ENCODE results near the gene ALDH4A1. TPM values are rescaled to one million over a fixed set of nuclear protein-coding genes. Genes with fewer than 3 reads are reported as not detected.

ALDH4A1 gene
- total RNA-seq, 4 donors from 2014 or later: 22.2 to 96.8 (median 67.3) TPM

DNA sequence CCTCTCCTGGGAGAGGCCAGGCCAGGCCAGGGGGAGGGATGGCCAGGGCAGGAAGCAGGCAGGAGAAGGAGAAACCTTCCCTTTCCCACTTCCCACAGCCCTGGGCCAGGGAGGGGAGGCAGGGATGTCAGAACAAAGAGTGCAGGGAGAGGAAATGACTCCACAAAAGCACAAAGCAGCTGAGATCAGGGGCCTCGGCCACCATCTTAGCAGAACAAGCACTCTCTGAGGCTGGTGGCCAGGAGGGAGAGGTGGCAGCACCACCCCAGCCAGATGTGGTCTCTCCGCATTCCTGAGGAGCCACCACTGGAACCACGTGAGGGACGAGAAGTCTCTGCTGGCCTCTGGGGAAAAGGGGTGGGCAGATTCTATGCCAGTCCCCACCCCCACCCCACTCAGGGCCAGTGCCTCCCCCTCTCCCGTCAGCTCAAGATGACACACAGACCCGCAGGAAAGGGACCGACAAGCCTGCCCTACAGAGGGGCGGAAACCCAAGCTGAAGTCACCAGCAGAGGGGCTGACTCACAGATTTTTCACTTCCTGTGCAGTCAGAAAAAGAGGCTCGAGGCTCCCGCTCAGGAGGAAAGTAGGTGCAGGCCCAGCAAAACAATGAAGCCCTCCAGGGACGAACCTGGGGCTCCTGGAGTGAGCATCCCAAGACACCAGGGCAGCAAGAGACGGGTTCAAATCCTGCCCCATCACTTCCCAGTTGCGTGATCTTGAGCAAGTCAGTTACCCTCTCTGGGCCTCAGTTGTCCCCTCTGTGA lies 24.1 kb upstream of the ALDH4A1 start:
- ATAC-seq (ENCODE audit: low FRiP score) (peak; percentile 41), DNase-seq (ENCODE audit: low spot score) (peak; percentile 39)
- TF ChIP-seq, protein P1, sequence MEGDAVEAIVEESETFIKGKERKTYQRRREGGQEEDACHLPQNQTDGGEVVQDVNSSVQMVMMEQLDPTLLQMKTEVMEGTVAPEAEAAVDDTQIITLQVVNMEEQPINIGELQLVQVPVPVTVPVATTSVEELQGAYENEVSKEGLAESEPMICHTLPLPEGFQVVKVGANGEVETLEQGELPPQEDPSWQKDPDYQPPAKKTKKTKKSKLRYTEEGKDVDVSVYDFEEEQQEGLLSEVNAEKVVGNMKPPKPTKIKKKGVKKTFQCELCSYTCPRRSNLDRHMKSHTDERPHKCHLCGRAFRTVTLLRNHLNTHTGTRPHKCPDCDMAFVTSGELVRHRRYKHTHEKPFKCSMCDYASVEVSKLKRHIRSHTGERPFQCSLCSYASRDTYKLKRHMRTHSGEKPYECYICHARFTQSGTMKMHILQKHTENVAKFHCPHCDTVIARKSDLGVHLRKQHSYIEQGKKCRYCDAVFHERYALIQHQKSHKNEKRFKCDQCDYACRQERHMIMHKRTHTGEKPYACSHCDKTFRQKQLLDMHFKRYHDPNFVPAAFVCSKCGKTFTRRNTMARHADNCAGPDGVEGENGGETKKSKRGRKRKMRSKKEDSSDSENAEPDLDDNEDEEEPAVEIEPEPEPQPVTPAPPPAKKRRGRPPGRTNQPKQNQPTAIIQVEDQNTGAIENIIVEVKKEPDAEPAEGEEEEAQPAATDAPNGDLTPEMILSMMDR (IDR thresholded peaks at IDR 0.05): no peak

DNA sequence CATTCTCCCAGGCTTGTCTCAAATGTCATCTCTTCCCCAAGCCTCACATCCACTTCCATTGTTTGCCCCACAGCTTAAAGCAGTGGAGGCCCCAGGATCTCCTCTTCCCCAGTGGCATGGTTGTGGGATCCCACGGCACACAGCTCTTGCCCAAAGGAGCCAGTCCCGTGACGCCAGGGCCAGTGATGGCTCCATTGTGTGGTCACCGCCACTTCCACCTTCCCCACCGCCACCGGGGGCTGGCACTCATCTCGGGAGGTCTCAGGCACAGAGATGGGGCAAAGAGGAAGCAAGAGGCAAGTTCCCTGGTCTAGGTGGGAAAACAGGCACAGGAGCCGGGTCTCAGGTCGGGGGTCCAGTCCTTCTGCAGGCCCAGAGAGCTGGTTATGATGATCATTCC lies 22.9 kb upstream of the ALDH4A1 start:
- no peak for ATAC-seq (ENCODE audit: low FRiP score)
- TF ChIP-seq, protein P1 (IDR thresholded peaks at IDR 0.05): no peak

DNA sequence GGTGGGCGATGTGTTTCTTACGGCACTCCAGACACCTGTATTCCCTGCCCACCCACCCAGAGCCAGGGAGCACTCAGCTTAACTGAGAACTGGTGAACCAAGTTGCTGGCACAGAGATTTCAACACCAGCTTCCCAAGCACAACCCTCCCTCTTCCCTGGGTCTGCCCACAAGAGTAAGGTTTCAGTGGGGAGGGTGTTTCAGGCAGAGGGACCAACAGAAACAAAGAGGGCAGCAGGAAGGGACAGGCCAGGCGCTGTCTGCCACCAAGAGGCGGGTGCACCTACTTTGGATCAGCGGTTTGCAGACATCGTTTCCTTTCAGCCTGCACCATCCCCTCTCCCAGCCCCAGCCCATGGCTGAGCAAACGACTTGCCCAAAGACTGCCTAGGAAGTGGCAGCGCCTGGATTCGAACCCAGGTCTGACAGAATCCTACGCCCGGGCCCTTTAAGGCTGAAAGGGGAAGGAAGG lies 21.9 kb upstream of the ALDH4A1 start:
- TF ChIP-seq, protein P1 (IDR thresholded peaks at IDR 0.05): no peak
- ATAC-seq (ENCODE audit: low FRiP score) (no peak), DNase-seq (ENCODE audit: low spot score) (no peak)

More for the DNA sequence above, 22.9 kb upstream of the ALDH4A1 start:
- no peak for DNase-seq (ENCODE audit: low spot score)

DNA sequence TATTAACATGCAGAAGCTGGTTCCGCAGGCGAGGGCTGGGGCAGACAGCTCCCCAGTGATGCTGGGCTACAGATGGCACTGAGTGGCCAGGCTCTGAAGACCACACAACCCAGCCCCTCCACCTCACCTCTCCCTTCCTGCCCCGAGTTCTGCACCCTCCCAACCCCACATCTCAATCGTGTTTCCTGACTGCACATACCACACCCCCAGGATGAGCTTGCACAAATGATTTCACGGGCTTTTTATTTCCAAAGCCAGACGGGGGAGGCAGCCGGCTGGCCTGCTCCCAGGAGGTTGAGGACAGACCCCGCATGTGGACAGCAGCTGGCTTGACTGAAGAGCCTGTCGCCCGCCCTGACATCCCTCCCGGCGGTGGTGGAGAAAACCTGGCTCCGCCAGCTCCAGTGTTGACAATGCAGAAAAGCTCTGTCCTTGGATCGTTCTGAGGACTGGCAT lies 21.4 kb upstream of the ALDH4A1 start:
- ATAC-seq (ENCODE audit: low FRiP score) (no peak), DNase-seq (ENCODE audit: low spot score) (no peak)
- TF ChIP-seq, protein P1 (IDR thresholded peaks at IDR 0.05): no peak

DNA sequence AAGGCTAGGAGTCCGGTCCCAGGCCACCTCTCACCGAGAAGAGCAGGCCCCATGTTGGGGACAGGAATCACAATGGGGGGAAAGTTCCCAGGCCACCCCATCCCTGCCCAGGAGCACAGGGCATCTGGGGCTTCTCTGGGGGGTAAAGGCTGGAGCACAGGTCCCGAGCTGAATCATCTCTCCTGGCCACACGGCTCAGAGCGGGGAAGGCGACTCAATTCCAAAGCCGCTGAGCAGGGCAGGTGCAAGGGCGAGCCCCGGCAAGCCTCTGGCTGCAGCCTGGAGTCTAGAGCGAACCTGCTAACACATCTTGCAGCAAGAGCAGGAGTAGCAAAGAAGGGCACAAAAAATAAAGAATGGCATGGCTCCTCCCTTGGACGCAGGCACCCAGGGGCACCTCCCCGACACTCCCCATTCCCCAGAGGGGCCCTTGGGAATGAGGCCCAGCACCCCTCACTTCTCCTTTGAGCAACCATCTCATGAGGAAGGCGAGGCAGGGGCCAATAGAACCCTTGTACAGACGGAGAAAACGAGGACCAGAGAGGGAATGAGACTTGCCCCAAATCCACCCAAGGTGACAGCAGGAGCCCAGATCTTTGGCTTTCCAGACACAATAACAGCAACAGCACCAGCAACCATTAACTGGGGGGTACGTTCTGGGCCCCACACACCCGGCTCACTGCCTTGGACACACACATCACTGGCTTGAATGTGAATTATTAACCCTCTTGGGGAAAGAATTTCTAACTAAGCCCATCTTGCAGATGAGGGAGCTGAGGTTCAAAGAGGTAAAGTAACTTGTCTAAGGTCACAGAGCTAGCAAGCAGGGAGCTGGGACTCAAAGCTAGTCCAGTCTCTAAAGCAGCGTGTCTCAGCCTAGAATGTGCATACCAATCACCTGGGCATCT lies 20.7 kb upstream of the ALDH4A1 start:
- TF ChIP-seq, protein P1 (IDR thresholded peaks at IDR 0.05): no peak
- ATAC-seq (ENCODE audit: low FRiP score) (no peak), DNase-seq (ENCODE audit: low spot score) (no peak)

DNA sequence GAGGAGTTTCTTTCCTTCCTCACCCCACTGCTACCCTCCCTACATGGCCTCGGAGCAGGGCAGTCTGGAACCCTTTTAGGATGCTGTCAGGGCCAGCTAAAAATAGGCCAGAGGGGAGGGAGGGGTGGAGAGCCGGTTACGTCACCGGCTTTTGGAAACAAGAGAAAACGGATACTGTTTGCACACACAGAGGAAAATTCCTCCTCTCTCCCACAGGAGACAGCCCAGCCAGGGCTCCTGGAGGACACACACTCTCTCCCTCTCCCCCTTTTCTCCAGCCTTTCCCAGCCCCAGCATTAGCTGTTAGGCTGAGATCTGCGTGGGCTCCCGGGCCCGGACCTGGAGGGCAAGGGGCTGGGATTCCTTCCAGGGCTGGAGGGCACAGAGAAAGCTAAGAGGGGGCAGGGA lies 20.0 kb upstream of the ALDH4A1 start:
- no peak for DNase-seq (ENCODE audit: low spot score)
- TF ChIP-seq, protein P1 (IDR thresholded peaks at IDR 0.05): no peak
- ATAC-seq (ENCODE audit: low FRiP score): peak; percentile 65
